HEK293 (cell line): ENCODE data around the gene IMMP2L.

Source experiments
- CTCF ChIA-PET: fragments of 350-600 bp; formaldehyde crosslinking; extraction: SDS; loops from one replicate; lab custom pipeline; 2021; ENCODE audit warnings: antibody characterized with exemption; lab: Yijun Ruan, JAX
- POLR2A ChIA-PET: fragments of 300-600 bp; formaldehyde crosslinking; extraction: SDS; loops from one replicate; lab custom pipeline; 2020; ENCODE audit warnings: antibody characterized with exemption, inconsistent platforms; lab: Yijun Ruan, JAX
- H3K27ac ChIP-seq: fragments of 200-500 bp; sonication (Bioruptor generic); 2 replicates; pipeline ENCODE4 v1.5.1; 2014; ENCODE audit warnings: low read depth, low read length, control low read depth, inconsistent platforms; ENCODE audit errors: extremely low read depth
- H3K36me3 ChIP-seq, 2 experiments: fragments of 200-500 bp in 1 of 2; sonication (Bioruptor generic) in 1 of 2; 1 replicate in 1 of 2; 2 replicates in 1 of 2; pipeline ENCODE4 v1.5.1; 2014 to 2017; ENCODE audit warnings: inconsistent platforms in 2 of 2, low read length in 2 of 2; ENCODE audit not compliant: control insufficient read depth in 2 of 2, insufficient read depth in 1 of 2
- H3K4me1 ChIP-seq: fragments of 200-500 bp; sonication (Bioruptor generic); 2 replicates; pipeline ENCODE4 v1.5.1; 2014; ENCODE audit warnings: mild to moderate bottlenecking, low read length, inconsistent platforms; ENCODE audit not compliant: control insufficient read depth, insufficient read depth
- H3K4me3 ChIP-seq: 2 replicates; pipeline ENCODE4 v1.5.1; 2011; ENCODE audit warnings: low read depth, mild to moderate bottlenecking, control low read depth, low read length, moderate library complexity
- H3K9me3 ChIP-seq: fragments of 200-500 bp; sonication (Bioruptor generic); 2 replicates; pipeline ENCODE4 v1.5.1; 2014; ENCODE audit warnings: low read depth, low read length, inconsistent platforms; ENCODE audit not compliant: control insufficient read depth, insufficient read depth
- HOXA7 ChIP-seq: sonication (generic); formaldehyde crosslinking; IDR thresholded peaks from 2 replicates; pipeline ENCODE4 v1.8.1; 2022; ENCODE audit warnings: missing genetic modification reagents, borderline replicate concordance
- KLF9 ChIP-seq: fragments of 450-650 bp; formaldehyde crosslinking; IDR thresholded peaks from 2 replicates; pipeline ENCODE4 v1.5.1; 2016; ENCODE audit warnings: missing biosample characterization, missing genetic modification characterization, low read depth
- PRDM4 ChIP-seq: fragments of 450-650 bp; formaldehyde crosslinking; IDR thresholded peaks from 2 replicates; pipeline ENCODE4 v1.5.1; 2017; ENCODE audit warnings: missing biosample characterization, missing genetic modification characterization
- PRDM6 ChIP-seq: fragments of 450-650 bp; formaldehyde crosslinking; IDR thresholded peaks from 2 replicates; pipeline ENCODE4 v1.5.1; 2017; ENCODE audit warnings: missing biosample characterization, missing genetic modification characterization
- SETDB1 ChIP-seq: IDR thresholded peaks from one replicate; pipeline ENCODE4 v1.6.1; 2017; ENCODE audit warnings: mild to moderate bottlenecking, low read length, moderate library complexity, mixed read lengths; ENCODE audit not compliant: insufficient read length
- SP2 ChIP-seq: fragments of 450-650 bp; formaldehyde crosslinking; IDR thresholded peaks from 2 replicates; pipeline ENCODE4 v1.5.1; 2016; ENCODE audit warnings: missing biosample characterization, missing genetic modification characterization
- SP7 ChIP-seq: fragments of 450-650 bp; formaldehyde crosslinking; IDR thresholded peaks from 2 replicates; pipeline ENCODE4 v1.5.1; 2016; ENCODE audit warnings: missing biosample characterization, missing genetic modification characterization
- ZBTB48 ChIP-seq: fragments of 450-650 bp; formaldehyde crosslinking; IDR thresholded peaks from 2 replicates; pipeline ENCODE4 v1.5.1; 2016; ENCODE audit warnings: missing biosample characterization, missing genetic modification characterization
- ZBTB8A ChIP-seq: fragments of 450-650 bp; formaldehyde crosslinking; IDR thresholded peaks from 2 replicates; pipeline ENCODE4 v1.5.1; 2016; ENCODE audit warnings: missing biosample characterization, missing genetic modification characterization
- ZFHX2 ChIP-seq: fragments of 450-650 bp; formaldehyde crosslinking; conservative IDR thresholded peaks from 2 replicates; pipeline ENCODE4 v1.5.1; 2016; ENCODE audit warnings: missing biosample characterization, missing genetic modification characterization
- ZNF202 ChIP-seq: fragments of 450-650 bp; formaldehyde crosslinking; IDR thresholded peaks from 2 replicates; pipeline ENCODE4 v1.5.1; 2016; ENCODE audit warnings: missing biosample characterization, missing genetic modification characterization, borderline replicate concordance
- ZNF214 ChIP-seq: fragments of 450-650 bp; formaldehyde crosslinking; IDR thresholded peaks from 2 replicates; pipeline ENCODE4 v1.5.1; 2017; ENCODE audit warnings: missing biosample characterization, mild to moderate bottlenecking, missing genetic modification characterization, borderline replicate concordance
- ZNF239 ChIP-seq: fragments of 450-650 bp; formaldehyde crosslinking; IDR thresholded peaks from 2 replicates; pipeline ENCODE4 v1.5.1; 2016; ENCODE audit warnings: missing biosample characterization, missing genetic modification characterization
- ZNF292 ChIP-seq: fragments of 450-650 bp; formaldehyde crosslinking; IDR thresholded peaks from 2 replicates; pipeline ENCODE4 v1.5.1; 2016; ENCODE audit warnings: low read depth, missing biosample characterization, missing genetic modification characterization, borderline replicate concordance
- ZNF366 ChIP-seq: fragments of 450-650 bp; formaldehyde crosslinking; conservative IDR thresholded peaks from 2 replicates; pipeline ENCODE4 v1.5.1; 2016; ENCODE audit warnings: missing biosample characterization, missing genetic modification characterization
- ZNF391 ChIP-seq: fragments of 450-650 bp; formaldehyde crosslinking; IDR thresholded peaks from 2 replicates; pipeline ENCODE4 v1.5.1; 2016; ENCODE audit warnings: low read depth, missing biosample characterization, missing genetic modification characterization, borderline replicate concordance
- ZNF394 ChIP-seq: fragments of 450-650 bp; formaldehyde crosslinking; IDR thresholded peaks from 2 replicates; pipeline ENCODE4 v1.5.1; 2016; ENCODE audit warnings: missing biosample characterization, missing genetic modification characterization, mild to moderate bottlenecking, moderate library complexity, borderline replicate concordance
- ZNF404 ChIP-seq: fragments of 450-650 bp; formaldehyde crosslinking; IDR thresholded peaks from 2 replicates; pipeline ENCODE4 v1.5.1; 2017; ENCODE audit warnings: missing biosample characterization, missing genetic modification characterization
- ZNF660 ChIP-seq: fragments of 450-650 bp; IDR thresholded peaks from 2 replicates; pipeline ENCODE4 v1.5.1; 2018; ENCODE audit warnings: missing biosample characterization, mild to moderate bottlenecking, missing genetic modification characterization
- ZNF670 ChIP-seq: fragments of 450-650 bp; formaldehyde crosslinking; IDR thresholded peaks from 2 replicates; pipeline ENCODE4 v1.5.1; 2016; ENCODE audit warnings: missing biosample characterization, missing genetic modification characterization, low read depth
- ZNF707 ChIP-seq: fragments of 450-650 bp; formaldehyde crosslinking; IDR thresholded peaks from 2 replicates; pipeline ENCODE4 v1.5.1; 2016; ENCODE audit warnings: missing biosample characterization, missing genetic modification characterization
- ZNF837 ChIP-seq: fragments of 450-650 bp; formaldehyde crosslinking; IDR thresholded peaks from 2 replicates; pipeline ENCODE4 v1.5.1; 2016; ENCODE audit warnings: missing biosample characterization, missing genetic modification characterization
- ZSCAN16 ChIP-seq: fragments of 450-650 bp; formaldehyde crosslinking; IDR thresholded peaks from 2 replicates; pipeline ENCODE4 v1.5.1; 2016; ENCODE audit warnings: missing biosample characterization, missing genetic modification characterization
- TF ChIP-seq, protein P1 (sequence below): fragments of 450-650 bp; formaldehyde crosslinking; IDR thresholded peaks from 2 replicates; pipeline ENCODE4 v1.5.1; 2016; ENCODE audit warnings: missing biosample characterization, missing genetic modification characterization
- TF ChIP-seq, protein P2 (sequence below): fragments of 450-650 bp; formaldehyde crosslinking; IDR thresholded peaks from 2 replicates; pipeline ENCODE4 v1.5.1; 2016; ENCODE audit warnings: missing biosample characterization, missing genetic modification characterization
- TF ChIP-seq, protein P3 (sequence below): sonication (generic); formaldehyde crosslinking; IDR thresholded peaks from 2 replicates; pipeline ENCODE4 v1.8.1; 2022; ENCODE audit warnings: mild to moderate bottlenecking, moderate library complexity, missing genetic modification reagents

Gene IMMP2L

GRCh38 chr7:110698576-110698975, 863.7 kb downstream of the IMMP2L start:
- H3K9me3 ChIP-seq = no peaks in the 10 kb centered on the region
- TF ChIP-seq KLF9 (tag by site-specific recombination) (no peak), PRDM6 (tag by site-specific recombination) (no peak), ZNF837 (tag by site-specific recombination) (no peak), ZNF214 (no peak), ZNF202 (tag by site-specific recombination) (no peak), ZNF707 (tag by site-specific recombination) (no peak), ZNF670 (tag by site-specific recombination) (no peak), PRDM4 (tag by site-specific recombination) (no peak), ZNF239 (tag by site-specific recombination) (no peak), HOXA7 (no peak), ZBTB48 (tag by site-specific recombination) (no peak), ZNF366 (no peak)
- TF ChIP-seq, protein P1, sequence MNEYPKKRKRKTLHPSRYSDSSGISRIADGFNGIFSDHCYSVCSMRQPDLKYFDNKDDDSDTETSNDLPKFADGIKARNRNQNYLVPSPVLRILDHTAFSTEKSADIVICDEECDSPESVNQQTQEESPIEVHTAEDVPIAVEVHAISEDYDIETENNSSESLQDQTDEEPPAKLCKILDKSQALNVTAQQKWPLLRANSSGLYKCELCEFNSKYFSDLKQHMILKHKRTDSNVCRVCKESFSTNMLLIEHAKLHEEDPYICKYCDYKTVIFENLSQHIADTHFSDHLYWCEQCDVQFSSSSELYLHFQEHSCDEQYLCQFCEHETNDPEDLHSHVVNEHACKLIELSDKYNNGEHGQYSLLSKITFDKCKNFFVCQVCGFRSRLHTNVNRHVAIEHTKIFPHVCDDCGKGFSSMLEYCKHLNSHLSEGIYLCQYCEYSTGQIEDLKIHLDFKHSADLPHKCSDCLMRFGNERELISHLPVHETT (tag by site-specific recombination) = no peak
- TF ChIP-seq, all 188 proteins: peak for 0
- POLR2A ChIA-PET = no interaction called here
- H3K4me1 ChIP-seq = no peaks in the 10 kb centered on the region
- no peaks in the 10 kb centered on the region for H3K36me3 ChIP-seq
- CTCF ChIA-PET = no interaction called here
- H3K27ac ChIP-seq = no peak overlapping the region
- H3K4me3 ChIP-seq = no peak overlapping the region

GRCh38 chr7:110693344-110693743, 868.9 kb downstream of the IMMP2L start:
- CTCF ChIA-PET = no interaction called here

More at GRCh38 chr7:110693344-110693743, 868.9 kb downstream of the IMMP2L start:
- TF ChIP-seq ZBTB8A (tag by site-specific recombination) (no peak), ZNF660 (tag by site-specific recombination) (no peak), ZNF404 (tag by site-specific recombination) (no peak), ZNF391 (tag by site-specific recombination) (no peak), ZNF292 (tag by site-specific recombination) (no peak), SP2 (tag by site-specific recombination) (no peak), ZFHX2 (tag by site-specific recombination) (no peak), ZSCAN16 (no peak), SP7 (no peak), SETDB1 (no peak), ZNF394 (tag by site-specific recombination) (no peak)
- TF ChIP-seq, protein P2, sequence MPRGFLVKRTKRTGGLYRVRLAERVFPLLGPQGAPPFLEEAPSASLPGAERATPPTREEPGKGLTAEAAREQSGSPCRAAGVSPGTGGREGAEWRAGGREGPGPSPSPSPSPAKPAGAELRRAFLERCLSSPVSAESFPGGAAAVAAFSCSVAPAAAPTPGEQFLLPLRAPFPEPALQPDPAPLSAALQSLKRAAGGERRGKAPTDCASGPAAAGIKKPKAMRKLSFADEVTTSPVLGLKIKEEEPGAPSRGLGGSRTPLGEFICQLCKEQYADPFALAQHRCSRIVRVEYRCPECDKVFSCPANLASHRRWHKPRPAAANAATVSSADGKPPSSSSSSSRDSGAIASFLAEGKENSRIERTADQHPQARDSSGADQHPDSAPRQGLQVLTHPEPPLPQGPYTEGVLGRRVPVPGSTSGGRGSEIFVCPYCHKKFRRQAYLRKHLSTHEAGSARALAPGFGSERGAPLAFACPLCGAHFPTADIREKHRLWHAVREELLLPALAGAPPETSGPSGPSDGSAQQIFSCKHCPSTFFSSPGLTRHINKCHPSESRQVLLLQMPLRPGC (tag by site-specific recombination) = no peak
- TF ChIP-seq, protein P3, sequence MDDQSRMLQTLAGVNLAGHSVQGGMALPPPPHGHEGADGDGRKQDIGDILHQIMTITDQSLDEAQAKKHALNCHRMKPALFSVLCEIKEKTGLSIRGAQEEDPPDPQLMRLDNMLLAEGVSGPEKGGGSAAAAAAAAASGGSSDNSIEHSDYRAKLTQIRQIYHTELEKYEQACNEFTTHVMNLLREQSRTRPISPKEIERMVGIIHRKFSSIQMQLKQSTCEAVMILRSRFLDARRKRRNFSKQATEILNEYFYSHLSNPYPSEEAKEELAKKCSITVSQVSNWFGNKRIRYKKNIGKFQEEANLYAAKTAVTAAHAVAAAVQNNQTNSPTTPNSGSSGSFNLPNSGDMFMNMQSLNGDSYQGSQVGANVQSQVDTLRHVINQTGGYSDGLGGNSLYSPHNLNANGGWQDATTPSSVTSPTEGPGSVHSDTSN = no peak
- TF ChIP-seq, protein P1 (tag by site-specific recombination) = no peak
- no peaks in the 10 kb centered on the region for H3K4me1 ChIP-seq
- H3K27ac ChIP-seq = no peak overlapping the region
- no peaks in the 10 kb centered on the region for H3K36me3 ChIP-seq
- no peaks in the 10 kb centered on the region for H3K9me3 ChIP-seq
- POLR2A ChIA-PET = no interaction called here
- no peak overlapping the region for H3K4me3 ChIP-seq
